Activated naive CD4-positive, alpha-beta T cell treated with anti-CD3 and anti-CD28 coated beads, Interleukin-2, amount 50 U/mL, for 16 hours (primary cell): ENCODE results near the gene ZNF326.

Experiments
- DNase-seq: peaks from one replicate; pipeline ENCODE4 v3.0.0-alpha.2; 2020

ZNF326 gene

DNA sequence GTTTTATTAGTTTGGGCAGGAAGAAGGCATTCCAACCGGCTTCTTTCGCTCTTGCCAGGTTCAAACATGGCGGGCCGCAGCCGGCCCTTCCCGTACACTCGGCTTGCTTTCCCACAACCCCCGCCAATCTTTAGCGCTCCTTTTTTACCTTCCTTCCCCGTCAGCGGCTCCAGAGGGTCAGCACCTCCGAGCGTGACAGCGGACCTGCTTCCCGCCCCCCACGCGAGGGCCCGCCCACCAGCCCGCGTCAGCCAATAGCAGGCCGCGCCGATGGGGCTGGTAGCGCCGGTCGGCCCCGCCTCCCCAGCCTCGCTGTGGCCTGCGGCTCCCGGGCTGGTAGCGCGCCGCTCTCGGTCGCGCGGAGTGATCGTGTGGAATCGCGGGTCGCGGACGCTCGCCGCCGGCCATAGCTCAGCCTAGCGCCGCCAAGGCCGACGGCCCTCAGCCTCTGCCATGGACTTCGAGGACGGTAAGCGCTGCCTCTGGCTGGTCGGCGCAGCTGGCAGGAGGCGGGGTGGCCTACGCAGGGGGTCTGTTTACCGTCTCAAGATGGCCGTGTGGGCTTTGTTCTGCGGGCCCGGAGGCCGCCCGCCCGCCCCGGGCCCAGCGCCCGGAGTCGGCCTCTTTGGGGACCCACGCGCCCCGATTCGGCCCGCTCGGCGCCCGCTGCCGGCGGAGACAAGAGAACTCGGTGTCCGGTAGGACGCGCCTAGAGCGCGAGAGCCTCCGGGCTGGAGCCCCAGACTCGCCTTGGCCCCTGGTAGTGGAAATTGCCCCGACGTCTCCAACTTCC is at the start of gene ZNF326:
Gene ZNF326, plus strand, starts transcription at position 306 of the 793 bp plus-strand sequence. Its CDS starts 148 bp downstream, at position 454.
- DNase-seq: peak; percentile 95

GRCh38 chr1:89945852-89946476 is 48.9 kb upstream of the ZNF326 start:
- DNase-seq: no peak

- DNase-seq: no peak
Observed at GRCh38 chr1:89946532-89946931, 48.4 kb upstream of the ZNF326 start.

DNA sequence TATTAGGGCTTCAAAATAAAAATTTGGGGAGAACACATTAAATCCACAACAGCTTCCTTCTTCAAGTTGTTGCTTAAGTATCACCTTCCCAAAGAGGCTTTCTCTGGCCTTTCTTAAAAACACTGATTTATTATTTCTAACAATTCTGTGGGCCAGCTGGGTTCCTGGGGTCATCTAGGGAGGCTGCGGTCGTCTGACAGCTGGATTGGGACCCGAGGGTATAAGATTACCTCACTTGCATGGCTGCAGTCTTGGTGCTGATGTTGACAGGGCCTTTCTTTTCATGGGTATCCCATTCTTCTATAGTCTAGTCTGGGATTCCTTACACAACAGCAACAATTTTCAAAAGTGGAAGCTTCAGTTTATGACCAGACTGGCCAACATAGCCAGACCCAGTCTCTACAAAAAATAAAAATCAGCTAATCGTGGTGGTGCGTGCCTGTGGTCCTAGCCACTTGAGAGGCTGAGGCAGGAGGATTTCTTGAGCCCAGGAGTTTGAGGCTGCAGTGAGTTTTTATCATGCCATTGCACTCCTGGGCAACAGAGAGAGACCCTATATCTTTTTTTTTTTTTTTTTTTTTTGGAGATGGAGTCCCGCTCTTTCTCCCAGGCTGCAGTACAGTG is 46.1 kb upstream of the ZNF326 start:
- DNase-seq: no peak

DNA sequence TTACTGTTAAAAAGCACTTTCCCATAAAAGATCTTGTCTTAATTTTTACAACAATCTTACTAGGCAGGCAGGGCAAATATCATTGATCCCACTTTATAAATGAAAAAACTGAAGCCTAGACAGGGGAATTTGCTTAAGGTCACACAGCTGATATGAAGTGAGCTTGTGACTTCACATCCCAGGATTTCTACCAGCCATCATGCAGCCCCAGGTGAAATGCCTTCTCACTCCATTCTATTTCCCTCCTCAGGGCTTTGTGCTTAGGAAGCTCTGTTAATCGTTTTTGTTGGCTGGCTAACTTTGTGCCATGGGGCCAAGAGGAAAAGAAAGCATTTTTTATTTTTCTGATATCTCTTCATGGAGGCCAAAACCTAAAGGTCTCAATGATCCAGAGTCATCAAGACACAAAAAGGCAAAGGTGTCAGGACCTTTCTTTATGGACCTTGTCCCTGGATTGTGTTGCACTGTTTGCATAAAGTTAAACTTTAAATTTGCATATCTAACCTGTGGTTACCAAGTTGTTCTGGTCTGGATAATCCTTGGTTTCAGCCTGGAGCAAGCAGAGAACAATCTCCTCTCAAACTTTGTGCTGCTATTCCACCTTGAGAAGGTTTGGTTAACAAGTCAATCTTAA is 44.8 kb upstream of the ZNF326 start:
- no peak for DNase-seq

GRCh38 chr1:89950703-89951102 is 44.2 kb upstream of the ZNF326 start:
- no peak for DNase-seq

DNA sequence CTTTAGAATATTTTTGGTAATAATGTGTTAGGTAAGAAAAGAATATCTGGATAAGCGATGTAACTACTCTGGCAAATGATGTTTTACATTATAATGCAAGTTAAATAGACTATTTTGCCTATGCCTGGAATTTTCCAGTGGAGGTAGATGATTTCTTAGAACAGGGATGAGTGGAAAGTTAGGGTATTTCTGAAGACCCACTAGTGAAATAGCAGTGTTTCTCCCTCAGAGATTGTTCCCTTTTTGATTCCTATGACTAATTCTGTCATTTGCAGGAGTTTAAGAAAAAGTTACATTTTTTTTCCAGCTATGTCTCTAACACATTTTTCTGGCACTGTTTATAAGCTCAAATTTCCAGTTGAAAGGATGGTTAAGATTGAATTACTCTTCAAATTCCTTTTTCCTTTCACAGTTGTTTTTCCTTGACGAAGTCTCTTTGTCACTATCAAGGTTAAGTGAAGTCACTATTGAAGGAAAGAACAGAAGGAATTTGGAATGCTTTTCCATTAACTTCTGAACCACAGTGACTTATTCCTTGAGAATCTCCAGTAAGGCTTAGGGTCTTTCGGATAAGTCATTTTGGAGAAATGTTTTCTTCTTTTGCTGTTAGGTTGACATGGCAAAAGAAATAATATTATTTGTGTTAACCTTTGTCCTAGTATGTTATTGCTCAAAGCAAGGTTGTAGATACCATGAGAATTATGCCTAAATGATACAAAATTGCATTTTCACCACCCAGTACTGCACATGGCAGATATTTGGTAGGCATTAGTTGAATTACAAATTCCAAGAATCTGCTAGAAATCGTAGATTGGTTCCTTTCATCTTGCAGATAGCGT is 42.9 kb upstream of the ZNF326 start:
- no peak for DNase-seq

DNA sequence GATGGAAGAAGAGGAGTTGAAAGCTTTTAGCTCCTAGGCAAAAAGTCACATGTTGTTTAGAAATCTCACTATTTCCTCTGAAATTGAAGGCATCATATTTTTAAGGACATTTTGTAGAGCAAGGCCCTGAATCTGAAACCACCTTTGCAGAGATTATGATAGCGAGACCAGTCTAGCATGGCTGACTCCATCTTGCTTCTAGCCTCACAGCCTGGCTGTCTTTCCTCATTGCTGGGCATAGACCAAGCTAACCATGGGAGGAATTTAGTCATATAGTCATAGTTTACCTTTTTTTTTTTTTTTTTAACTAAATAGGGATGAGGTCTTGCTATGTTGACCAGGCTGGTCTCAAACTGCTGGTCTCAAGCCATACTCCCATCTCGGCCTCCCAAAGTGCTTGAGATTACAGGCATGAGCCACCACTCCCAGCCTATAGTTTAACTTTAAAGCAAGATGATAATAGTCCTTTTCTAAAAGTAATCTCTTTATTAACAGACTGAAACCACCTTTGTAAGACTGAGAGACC is 42.2 kb upstream of the ZNF326 start:
- DNase-seq: no peak

DNA sequence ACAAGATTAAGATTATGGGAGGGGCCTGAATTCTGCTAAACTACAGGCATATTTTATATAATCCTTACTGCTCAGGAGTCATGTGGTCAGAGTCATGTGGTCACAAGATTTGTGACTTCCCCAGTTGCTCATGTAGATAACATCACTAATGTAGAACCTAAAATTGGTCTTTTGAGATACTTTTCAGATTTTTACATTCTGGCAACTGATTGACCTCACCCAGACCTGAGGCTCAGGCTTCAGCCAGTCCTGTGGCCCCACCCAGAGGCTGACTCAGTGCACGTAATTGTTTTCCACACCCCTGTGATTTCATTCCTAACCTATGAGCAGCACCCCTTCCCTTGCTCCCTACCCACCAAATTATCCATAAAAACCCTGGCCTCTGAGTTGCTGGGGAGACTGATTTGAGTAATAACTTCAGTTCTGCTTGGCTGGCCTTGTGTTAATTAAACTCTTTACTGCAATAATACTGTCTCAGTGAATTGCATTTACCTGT is 41.7 kb upstream of the ZNF326 start:
- peak; percentile 19 for DNase-seq

DNA sequence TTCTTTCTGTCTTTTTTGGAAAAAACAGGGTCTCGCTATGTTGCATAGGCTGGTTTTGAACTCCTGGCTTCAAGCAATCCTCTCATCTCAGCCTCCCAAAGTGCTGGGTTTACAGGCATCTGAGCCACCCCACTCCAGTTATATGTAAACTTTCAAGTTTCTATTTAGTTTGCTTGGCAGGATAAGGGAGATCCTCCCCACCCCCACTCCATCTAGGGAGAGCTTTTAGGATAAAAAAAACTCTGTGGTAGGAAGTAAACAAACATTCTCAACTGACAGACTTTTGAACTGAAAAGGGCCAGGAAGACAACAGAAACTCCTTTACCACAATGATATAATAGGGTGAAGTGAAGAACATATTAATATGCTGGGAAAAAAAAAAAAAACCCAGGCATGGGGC is 41.0 kb upstream of the ZNF326 start:
- no peak for DNase-seq

GRCh38 chr1:89954401-89954800 is 40.5 kb upstream of the ZNF326 start:
- DNase-seq: no peak

GRCh38 chr1:89955311-89956205 is 39.4 kb upstream of the ZNF326 start:
- DNase-seq: no peak

GRCh38 chr1:89957107-89957506 is 37.8 kb upstream of the ZNF326 start:
- no peak for DNase-seq

GRCh38 chr1:89958851-89959654 is 35.9 kb upstream of the ZNF326 start:
- no peak for DNase-seq

DNA sequence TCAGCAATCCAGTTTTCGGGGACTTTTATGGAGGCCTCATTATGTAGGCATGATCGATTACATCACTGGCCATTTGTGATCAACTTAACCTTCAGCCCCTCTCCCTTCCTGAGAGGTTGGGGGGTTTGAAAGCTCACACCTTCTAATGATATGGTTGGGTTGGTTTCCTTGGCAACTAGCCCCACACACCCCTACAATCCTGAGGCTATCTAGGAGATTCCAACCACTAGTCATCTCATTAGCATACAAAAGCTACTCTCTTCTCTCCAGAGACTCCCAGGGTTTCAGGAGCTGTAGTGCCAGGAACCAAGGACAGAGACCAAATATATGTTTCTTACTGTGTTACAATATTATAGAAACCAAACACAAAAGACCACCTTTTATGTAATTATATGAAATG is 35.2 kb upstream of the ZNF326 start:
- no peak for DNase-seq

GRCh38 chr1:89962024-89962741 is 32.7 kb upstream of the ZNF326 start:
- no peak for DNase-seq

DNA sequence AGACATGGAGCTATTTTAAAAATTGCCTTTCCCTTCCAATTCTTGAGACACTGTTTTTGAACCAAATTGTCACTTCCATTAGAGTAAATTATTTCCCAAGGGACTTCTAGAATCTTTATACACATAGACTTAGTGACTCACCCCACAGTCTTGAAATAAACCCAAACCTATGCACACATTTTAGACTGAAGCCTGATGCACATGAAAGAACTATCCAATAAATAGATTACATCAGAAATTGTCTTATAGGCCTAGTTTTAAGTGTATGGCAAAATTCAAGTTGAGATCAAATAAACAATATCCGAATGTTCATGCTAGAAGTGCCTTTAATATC is 32.2 kb upstream of the ZNF326 start:
- no peak for DNase-seq

DNA sequence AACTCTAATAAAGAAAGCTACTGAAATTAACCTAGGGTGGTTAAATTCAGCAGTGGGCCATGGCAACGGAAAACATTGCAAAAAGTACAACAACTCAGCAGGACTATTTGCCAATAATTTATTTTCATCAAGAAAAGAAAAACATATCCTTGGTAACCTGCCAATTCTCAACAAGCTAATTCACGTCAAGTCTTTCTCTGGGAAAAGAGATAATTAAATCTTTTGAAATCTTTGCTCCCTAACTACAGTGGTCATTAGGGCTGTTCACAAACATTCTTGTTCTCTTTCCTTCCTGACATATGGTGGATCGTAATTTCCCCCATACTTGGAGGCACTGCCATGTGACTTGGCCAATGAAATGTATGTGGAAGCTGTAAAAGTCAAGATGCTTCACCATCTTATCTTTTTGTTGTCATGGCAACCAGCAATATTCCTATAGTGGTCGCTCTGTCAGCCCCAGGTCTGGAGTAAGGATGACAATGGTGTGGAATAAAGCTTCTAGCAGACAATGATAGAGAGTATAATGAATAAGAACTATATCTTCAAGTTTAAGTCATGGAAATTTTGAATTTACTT is 29.6 kb upstream of the ZNF326 start:
- no peak for DNase-seq

DNA sequence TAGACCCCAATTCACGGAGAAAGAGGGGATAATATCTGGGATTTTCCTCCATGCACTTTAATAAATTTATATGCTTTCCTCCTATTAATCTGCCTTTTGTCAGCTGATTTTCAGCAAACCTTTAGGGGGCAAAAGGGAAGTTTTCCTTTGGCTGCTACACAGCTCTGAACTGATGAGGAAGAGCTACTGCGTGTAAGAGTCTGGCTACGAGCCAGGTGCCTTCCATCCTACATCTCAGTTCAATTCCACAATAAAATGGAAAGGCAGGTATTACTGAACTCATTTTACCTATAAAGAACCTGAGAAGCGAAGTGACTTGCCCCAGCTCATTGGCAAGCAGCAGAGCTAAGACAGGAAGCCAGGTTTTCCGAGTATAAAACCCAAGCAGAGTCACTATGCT is 28.3 kb upstream of the ZNF326 start:
- no peak for DNase-seq
